ENCODE results near the gene LHX2.
"Not testable (repeated sequence)": the region's sequence is repeated elsewhere in the genome, so short reads cannot be mapped to it uniquely, and the experiment has no call there.

LHX2 gene

GRCh38 chr9:124011460-124012301 lies at the start of gene LHX2:
TSS of gene LHX2 (plus strand) at chr9:124011768. CDS start at chr9:124012349, 581 bp downstream.
- no peak for DNase-seq (ENCODE audit: low read depth)

DNA sequence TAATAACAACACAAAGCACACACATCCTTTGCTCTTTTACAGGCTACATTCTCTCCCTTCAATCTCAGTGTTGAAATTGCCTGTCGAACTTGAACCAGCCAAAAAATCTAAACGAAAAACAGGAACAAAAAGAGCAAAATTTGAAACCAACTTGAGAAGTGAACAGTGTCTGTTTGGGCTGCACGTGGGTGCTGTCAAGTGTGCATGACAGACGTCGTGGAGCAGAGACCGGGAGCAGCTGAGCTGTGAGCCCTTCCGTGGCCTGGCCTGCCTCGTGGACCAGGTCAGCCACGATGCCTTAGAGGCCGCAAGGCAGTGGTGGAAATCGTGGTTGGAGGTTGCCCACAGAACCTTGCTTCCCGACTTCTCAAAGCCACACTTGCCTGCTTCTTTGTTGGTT lies 46.8 kb upstream of the LHX2 start:
- no peak for DNase-seq (ENCODE audit: low read depth)

GRCh38 chr9:123965801-123966686 lies 45.5 kb upstream of the LHX2 start:
- DNase-seq (ENCODE audit: low read depth): no peak

DNA sequence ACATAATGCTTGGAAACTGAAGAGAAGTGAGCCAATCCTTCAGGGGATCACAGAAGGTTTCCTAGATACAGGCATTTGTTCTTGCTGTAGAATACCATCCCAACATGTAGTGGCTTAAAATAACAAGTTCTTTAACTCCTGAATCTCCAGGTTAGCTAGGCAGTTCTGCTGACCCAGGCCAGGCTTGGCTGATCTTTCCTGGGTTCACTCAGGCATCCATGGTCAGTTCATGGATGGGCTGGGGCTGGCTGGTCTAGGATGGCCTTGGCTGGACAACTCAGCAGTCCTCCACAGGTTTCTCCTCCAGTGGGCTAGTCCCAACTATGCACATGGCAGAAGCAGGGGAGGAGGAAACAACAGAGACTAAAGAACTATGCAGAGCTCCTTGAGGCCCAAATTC lies 44.2 kb upstream of the LHX2 start:
- DNase-seq (ENCODE audit: low read depth): no peak

GRCh38 chr9:123972618-123973017 lies 39.0 kb upstream of the LHX2 start:
- no peak for DNase-seq (ENCODE audit: low read depth)

DNA sequence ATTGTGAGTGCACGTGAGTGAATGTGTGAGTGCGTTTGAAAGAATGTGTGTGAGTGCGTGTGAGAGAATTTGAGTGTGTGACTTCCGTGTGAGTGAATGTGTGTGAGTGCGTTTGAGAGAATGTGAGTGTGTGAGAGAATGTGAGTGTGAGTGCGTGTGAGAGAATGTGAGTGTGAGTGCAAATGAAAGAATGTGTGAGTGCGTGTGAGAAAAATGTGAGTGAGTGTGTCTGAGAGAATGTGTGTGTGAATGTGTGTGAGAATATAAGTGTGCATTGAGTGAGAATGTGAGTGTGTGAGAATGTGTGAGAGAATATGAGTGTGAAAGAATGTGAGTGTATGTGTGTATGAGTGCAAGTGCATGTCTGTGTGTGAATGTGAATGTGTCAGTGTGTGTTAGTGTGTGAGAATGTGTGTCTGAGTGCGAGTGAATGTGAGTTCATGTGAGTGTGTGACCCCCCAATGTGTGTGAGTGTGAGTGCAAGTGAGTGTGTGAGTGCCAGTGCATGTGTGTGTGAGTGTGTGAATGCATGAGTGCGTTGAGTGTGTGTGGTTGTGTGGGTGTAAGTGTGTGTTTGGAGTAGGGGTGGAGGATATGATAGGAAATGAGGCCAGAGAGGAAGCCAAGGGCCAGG lies 37.9 kb upstream of the LHX2 start:
- DNase-seq (ENCODE audit: low read depth): no peak

- DNase-seq (ENCODE audit: low read depth): no peak
These were observed 37.1 kb upstream of the LHX2 start for GRCh38 chr9:123974471-123974870.

- no peak for DNase-seq (ENCODE audit: low read depth)
These were observed 35.7 kb upstream of the LHX2 start for GRCh38 chr9:123975871-123976270.

DNA sequence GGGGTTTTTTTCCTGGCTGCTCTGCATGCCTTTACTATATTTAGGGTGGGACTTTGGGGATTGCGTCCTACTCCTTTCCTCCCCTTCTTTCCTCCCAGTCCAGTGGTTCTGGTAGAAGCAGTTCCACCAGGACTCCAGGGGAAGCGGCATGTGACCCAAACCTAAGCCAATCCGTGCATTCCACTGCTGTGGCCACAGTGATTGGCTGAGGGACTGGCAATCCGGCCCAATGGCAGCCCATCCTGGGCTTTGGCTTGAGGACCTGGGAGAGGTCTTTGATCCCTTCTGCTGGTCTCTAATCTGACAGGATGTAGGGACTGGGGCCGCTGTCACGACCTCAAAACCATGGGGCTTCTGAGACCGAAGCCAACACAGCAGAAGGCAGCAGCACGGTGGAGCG lies 35.0 kb upstream of the LHX2 start:
- not testable (repeated sequence) for DNase-seq (ENCODE audit: low read depth)

- DNase-seq (ENCODE audit: low read depth): no peak
These were observed 32.6 kb upstream of the LHX2 start for GRCh38 chr9:123978981-123979380.

DNA sequence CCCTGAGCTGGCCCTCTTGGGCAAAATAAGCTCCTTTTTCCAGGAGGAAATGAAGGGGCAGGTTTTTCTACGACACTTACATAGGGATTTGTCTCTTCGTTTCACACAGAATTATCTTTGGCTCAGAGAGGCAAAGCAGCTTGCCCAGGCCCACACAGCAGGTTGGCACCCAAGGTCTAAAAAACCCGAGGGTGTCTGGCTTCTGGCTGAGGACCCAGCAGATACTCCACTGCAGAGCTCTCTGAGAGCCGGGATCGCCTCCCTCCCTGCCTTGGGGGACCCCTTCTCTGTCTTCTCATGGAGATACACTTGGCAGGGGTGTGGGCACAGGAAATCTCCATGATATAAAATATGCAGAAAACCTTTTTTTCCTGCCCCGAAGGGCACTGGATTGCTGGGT lies 29.0 kb upstream of the LHX2 start:
- no peak for DNase-seq (ENCODE audit: low read depth)

GRCh38 chr9:123983047-123983446 lies 28.5 kb upstream of the LHX2 start:
- no peak for DNase-seq (ENCODE audit: low read depth)

DNA sequence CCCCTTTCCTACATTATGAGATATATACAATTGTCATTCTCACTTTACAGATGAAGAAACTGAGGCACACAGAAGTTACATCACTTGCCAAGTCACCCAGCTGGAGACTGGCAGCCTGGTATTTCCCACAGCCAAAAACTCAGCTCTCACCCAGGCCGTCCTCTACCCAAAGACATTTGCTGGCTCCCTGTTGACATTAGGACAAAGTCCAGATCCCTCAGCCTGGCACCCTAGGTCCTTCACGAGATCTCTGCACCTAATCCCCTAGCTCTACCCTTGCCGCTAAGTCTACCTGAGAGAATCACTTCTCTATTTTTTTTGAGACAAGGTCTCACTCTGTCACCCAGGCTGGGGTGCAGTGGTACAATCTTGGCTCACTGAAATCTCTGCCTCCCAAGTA lies 26.8 kb upstream of the LHX2 start:
- no peak for DNase-seq (ENCODE audit: low read depth)

- no peak for DNase-seq (ENCODE audit: low read depth)
These were observed 25.7 kb upstream of the LHX2 start for GRCh38 chr9:123985869-123986268.

DNA sequence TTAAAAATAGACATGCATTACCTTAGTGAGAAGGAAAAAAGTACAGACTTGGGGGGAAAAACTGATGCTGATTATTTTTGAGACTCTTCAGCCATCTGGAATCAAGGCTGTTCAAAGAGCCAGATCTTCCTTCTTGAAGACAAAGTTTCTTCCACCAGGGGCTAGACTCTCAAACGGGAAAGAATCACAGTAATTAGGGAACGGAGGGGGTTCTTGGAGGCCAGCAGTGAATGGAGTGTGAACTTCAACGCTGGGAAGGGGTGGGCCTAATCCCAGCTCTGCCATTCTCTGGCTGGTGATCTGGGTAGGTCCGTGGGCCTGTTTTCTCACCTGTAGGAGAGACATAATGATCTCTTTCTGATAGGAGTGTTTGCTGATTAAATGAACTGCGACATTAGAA lies 21.1 kb upstream of the LHX2 start:
- DNase-seq (ENCODE audit: low read depth): no peak

DNA sequence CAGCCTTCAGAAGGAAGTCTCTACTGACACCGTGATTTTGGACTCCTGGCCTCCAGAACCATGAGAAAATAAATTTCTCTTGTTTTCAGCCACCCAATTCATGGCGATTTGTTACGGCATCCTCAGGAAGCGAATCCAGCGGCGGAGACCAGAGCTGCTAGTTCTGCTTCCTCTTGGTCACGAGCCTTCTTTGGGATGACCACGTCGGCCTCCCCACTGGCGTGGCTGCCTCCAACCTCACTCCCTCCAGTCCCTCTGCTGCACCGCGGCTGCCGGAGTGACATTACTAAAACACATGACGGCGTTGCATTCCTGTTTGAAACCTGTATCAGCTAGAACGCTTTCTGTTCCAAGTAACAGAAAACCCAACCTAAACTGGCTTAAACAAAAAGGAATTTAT lies 18.9 kb upstream of the LHX2 start:
- not testable (repeated sequence) for DNase-seq (ENCODE audit: low read depth)

DNA sequence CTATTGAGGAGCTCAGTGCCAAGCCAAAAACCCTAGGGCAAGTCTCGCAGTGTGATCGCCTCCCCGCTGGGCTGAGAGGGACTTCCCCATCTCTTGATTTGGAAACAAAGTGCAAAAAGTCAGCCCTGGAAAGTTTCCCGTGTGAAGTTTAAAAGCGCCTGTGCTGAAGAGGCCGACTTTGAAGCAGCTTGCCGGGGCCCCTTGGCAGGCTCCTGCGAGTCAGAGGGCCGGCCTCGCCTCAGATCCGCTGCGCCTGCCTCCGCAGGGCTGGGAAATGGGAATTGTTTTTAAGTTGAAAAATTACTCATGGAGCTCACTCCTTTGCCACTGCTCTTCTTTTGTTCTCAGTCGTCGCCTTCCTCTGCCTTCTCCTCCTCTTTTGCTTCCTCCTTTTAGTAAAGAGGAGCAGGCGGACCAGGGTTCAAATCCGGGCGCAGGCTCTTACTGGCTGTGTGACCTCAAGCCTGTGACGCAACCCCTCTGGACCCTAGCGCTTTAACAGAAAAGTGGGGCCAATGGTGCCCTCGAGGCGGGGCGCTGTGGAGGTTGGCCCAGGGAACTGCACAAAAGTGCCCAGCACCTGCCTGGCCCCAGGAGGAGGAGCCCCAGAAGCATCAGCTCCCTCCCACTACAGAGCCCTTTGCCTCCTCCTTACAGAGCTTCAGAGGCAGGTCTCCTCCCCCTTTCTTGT lies 14.7 kb upstream of the LHX2 start:
- no peak for DNase-seq (ENCODE audit: low read depth)

DNA sequence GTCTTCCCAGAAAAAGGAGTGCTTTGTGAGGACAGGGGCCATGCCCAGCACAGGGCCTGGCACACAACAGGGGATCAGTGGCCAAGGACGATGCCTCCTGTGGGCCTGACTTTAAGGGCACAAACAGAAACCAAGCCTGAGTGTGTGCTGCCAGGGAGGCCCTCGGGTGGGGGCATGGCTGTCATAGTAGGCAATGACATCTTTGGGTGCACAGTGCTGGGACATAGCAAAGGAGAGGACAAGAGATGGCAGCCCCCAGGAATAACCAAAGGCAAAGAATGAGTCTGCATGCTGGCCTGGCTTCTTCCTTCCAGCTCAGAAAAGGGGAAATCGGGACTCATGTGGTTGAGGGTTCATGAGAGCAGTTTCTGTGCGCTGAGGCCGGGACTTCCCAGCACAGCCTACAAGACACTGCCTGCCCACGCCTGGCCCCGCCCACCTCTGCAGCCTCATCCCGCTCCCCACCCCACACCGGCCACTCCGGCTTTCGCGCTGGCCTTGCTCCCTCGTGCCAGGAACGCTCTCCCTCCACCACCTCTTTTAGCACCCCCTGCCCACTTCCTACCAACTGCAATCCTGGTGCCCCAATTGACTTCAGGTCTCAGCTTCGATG lies 13.8 kb upstream of the LHX2 start:
- DNase-seq (ENCODE audit: low read depth): no peak

- DNase-seq (ENCODE audit: low read depth): no peak
These were observed 13.2 kb upstream of the LHX2 start for GRCh38 chr9:123998278-123998925.

DNA sequence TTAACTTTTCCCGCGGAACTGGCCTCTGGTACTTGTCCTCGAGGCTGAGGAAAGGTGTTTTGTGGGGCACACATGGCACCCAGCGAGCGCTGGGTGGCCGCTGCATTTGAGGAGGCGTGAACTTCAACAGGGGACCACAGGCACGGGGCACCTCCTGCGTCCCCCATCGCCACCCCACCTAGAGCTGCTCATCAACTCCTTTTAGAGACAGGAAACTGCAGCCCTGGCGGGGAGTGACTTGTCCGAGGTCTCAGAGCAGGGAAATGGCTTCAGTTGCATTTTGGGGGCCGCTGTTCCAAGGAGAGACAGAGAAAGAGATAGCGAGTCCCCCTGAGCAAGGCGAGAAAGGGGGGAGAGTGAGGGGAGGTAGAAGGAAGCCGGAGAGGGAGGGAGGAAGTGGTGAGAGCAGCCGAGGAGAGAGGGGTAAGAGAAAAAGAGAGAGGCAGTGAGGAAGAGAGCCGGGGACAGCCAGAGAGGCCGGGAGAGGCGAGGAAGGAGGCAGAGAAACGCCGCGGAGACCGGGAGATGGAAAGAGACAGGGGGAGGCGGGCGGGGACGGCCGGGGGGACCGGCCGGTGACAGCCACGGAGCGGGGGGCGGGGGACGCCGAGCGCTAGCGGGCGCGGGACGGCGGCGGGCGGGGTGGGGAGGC lies 12.5 kb upstream of the LHX2 start:
- no peak for DNase-seq (ENCODE audit: low read depth)

DNA sequence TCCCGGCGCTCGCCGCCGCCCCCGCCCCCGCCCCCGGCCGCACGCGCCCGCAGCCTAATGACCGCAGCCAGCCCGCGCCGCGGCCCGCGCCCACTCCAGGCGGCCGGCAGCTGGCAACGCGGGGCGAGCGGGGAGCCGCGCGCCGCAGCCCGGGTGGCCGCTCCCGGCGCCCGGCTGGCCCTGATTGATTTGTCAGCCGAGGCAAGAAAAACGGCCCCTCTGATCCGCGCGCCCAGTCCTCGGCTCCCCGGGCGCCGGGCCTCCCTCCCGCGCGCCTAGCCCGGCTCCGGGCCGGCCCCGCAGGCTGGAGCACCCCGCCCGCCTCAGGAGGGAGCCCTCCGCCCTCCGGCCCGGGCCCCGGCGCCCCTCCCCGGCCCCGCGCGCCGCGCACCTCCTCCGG lies 11.9 kb upstream of the LHX2 start:
- DNase-seq (ENCODE audit: low read depth): no peak

Measured in activated T-helper 1 cell treated with Interleukin-2 at 50 U/mL for 16 hours (primary cell).